HG03139 (cell line): ENCODE data around the gene TRAF6.
"Not testable (repeated sequence)": the region's sequence is repeated elsewhere in the genome, so short reads cannot be mapped to it uniquely, and the experiment has no call there.

Source experiments
- ATAC-seq: cut with Tn5 transposase; IDR thresholded peaks from one replicate; pipeline ENCODE4 v1.9.1; 2021; ENCODE audit not compliant: unreplicated experiment

Gene TRAF6

DNA sequence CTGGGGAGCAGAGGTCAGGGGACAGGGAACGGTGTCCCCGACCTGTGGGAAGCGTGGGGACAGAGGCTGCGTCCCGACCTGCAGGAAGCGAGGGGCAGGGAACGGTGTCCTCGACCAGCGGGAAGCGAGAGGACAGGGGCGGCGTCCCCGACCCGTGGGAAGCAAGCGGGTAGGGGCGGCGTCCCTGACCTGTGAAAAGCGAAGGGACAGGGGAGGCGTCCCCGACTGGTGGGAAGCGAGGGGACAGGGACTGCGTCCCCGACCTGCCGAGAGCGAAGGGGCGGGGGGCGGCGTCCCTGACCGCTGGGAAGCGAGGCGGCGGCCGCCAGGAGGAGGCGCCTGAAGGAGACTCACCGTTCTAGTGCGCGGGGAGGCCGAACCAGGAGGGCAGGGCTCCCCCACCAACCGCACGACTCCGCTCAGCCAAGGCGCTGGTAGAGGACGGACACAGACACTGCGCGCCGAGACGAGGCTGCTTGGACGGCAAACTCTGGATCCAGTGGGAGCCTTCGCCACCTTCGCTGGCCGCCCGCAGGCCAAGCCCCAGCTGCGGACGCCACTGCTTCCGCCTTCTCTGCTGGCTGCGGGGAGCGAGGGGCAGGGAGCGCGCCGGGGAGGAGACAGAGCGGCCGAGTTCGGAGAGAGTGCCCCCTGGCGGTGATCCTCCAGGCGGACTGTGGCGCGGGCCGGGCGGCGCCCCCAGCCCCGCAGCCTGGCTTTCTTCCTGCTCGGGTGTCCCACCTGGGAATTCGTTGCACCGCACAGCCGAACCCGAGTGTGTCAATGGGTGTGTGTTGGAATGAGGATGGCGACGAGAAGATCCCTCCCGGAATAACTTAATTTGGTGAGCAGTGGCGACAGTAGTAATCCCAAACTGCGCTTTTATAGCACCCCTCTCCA lies at the start of gene TRAF6:
Gene TRAF6 (minus strand): TSS at position 579 of the 900 bp plus-strand sequence. CDS start 8,757 bp downstream, outside the sequence.
- ATAC-seq, result peak; percentile 96

- ATAC-seq, result peak; percentile 92
Observed at GRCh38 chr11:36558571-36559413, 48.7 kb upstream of the TRAF6 start.

- ATAC-seq, result no peak
Observed at GRCh38 chr11:36557991-36558390, 47.9 kb upstream of the TRAF6 start.

DNA sequence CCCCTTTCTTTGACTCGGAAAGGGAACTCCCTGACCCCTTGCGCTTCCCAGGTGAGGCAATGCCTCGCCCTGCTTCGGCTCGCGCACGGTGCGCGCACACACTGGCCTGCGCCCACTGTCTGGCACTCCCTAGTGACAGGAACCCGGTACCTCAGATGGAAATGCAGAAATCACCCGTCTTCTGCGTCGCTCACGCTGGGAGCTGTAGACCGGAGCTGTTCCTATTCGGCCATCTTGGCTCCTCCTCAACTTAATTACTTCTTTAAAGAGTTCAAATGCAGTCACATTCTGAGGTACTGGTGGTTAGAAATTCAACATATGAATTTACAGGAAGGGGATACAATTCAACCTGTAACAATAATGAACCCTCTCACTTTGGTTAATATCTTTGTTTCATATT lies 47.3 kb upstream of the TRAF6 start:
- not testable (repeated sequence) for ATAC-seq

DNA sequence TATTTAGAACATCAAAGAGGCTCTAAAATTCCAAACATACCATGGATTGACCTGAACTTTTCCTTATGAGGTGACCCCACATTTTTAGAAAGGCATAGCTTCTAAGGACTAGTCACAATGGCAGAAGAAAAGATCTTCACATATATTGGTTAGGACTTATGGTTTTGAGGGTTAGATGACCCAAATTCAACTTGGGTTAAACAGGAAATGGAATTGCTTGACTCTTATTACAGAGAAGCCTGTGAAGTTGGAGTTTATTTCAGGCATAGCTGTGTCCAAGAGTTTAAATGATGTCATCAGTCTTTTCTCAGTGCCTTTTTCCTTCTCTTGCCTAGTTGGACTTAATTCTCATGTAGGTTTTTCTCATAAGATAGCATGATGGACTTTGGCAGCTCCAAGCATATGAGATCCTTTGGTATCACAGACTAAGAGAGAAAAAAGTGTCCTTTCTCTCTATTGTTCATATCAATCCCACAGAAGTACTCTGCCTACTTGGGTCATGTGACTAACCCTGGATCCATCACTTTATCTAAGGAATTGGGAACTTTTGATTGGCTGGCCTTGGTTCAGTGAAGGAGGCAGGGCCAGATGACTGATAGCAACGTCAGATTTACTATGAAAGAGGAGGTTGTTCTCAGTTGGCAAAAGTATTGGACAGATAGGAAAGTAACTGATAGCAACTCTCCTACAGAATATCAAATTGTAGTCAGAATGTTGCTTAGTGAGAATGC lies 40.5 kb upstream of the TRAF6 start:
- no peak for ATAC-seq

- ATAC-seq, result peak; percentile 90
Observed at GRCh38 chr11:36540998-36541397, 30.9 kb upstream of the TRAF6 start.

DNA sequence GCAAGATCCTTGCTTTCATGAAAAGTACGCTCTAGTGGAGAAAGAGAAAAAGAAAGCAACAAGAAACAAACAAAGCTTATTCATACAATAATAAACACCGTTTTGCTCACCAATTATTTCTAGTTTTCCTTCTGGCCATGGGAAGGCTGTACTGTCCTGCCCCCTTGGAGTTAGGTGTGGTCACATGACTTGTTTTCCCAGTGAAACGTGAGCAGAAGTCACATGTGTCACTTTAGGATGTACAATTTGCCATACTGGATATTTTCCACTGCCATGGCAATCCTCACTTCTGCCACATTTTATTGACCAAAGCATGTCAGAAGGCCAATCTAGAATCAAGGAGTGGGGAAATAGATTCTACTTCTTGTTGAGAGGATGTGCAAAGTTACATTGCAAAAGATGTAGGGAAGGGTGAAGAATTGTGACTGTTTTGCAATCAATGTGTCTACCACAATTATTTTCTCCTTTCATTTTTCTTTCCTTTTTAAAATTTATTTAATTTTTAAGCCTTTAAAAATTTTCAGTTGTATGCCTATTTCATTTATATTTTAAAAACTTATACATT lies 24.3 kb upstream of the TRAF6 start:
- no peak for ATAC-seq

- ATAC-seq, result no peak
Observed at GRCh38 chr11:36532941-36533601, 23.0 kb upstream of the TRAF6 start.

GRCh38 chr11:36530840-36531239 lies 20.8 kb upstream of the TRAF6 start:
- no peak for ATAC-seq

- no peak for ATAC-seq
Observed at GRCh38 chr11:36513965-36514364, 3.9 kb upstream of the TRAF6 start.

GRCh38 chr11:36512016-36512415 lies 1.9 kb upstream of the TRAF6 start:
- no peak for ATAC-seq

- not testable (repeated sequence) for ATAC-seq
Observed at GRCh38 chr11:36511062-36511461, 990 bp upstream of the TRAF6 start.

- ATAC-seq, result no peak
Observed at GRCh38 chr11:36510594-36510942, 496 bp upstream of the TRAF6 start.

GRCh38 chr11:36509201-36509639 lies 852 bp downstream of the TRAF6 start:
- no peak for ATAC-seq

- no peak for ATAC-seq
Observed at GRCh38 chr11:36508743-36509142, 1.3 kb downstream of the TRAF6 start.

DNA sequence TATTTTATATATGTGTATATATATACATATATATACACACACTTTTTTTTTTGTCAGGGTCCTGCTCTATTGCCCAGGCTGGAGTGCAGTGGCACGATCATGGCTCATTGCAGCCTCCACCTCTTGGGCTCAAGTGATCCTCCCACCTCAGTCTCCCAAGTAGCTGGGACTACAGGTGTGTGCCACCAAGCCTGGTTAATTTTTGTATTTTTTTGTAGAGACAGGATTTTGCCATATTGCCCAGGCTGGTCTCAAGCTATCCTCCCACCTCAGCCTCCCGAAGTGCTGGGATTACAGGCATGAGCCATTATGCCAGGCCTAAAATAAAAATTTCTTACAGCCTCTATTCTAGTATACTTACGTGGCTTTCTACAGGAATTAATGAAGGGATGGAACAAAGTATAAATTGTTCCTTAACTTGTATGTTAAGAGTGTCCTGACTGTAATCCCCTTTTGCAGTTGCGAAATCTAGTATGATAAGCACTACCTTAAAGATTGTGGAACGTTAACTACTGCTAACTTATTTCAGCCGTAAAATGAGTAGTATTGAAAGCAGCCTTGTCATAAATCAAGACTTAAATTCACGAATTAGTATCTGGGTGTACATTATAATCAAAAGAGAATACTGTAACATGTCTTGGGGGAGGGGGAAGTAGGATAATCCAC lies 2.1 kb downstream of the TRAF6 start:
- no peak for ATAC-seq

DNA sequence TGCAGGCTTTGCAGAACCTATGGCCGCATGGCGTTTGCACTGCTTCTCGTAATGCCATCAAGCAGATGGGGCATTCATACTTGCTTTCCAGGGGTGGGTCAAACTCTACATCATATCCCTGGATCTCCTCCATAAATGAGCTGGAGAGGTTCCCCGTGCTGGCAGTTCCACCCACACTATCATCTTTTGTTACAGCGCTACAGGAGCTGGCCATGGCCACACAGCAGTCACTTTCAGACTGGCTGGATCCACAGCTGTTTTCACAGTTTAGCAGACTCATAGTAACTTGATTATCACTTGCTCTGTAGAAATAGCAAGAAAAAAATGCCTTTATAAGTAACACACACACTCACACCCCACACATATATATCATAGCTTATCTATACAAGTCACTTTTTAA lies 8.8 kb downstream of the TRAF6 start:
- no peak for ATAC-seq

DNA sequence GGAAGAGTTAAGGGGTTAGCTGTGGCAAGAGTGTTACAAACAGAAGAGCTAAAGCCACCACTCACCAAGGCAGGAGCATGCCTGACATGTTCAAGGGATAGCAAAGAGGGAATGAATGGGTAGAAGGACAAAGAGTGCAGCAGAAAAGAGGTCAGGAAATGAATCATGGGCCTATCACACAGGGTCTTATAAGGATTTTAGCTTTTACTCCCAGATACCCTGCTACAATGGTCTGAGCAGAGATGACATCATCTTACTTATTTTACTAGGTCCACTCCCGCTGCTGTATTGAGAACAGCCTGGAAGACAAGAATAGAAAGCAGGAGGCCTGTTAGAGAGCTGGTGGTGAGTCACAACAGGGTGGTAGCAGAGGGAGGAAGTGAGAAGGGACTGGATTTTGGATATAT lies 9.8 kb downstream of the TRAF6 start:
- ATAC-seq, result peak; percentile 87

- no peak for ATAC-seq
Observed at GRCh38 chr11:36499315-36499714, 10.8 kb downstream of the TRAF6 start.

DNA sequence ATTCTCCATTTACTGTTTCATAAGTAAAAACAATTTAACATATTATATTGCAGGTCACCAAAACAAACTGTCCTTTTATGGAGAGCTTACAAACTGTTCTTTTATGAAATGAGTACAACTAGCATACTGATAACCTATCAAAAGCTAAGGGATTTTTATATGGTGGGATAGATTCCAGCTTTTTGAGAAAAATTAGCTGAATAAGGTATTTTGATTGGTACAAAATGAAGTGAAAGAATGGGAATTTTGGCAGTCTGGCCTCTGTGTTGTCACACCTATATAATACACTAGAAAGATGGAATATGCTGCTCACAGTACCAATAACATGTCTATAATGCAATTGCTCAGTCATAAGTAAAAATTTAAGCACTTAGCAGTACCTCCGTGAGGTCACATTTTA lies 11.4 kb downstream of the TRAF6 start:
- no peak for ATAC-seq
